22Rv1 (cell line): Measurements from ENCODE around the gene PRR19.

Experiments used
- H3K27ac ChIP-seq: fragments of 450-650 bp; 2 replicates; pipeline ENCODE4 v1.5.1; 2017
- ZFX ChIP-seq: fragments of 450-650 bp; IDR thresholded peaks from 2 replicates; pipeline ENCODE4 v1.6.1; 2017; ENCODE audit warnings: antibody characterized with exemption, borderline replicate concordance
- TF ChIP-seq, protein P1 (sequence below): fragments of 450-650 bp; IDR thresholded peaks from 2 replicates; pipeline ENCODE4 v1.5.1; 2017; ENCODE audit warnings: mild to moderate bottlenecking

The PRR19 gene

DNA sequence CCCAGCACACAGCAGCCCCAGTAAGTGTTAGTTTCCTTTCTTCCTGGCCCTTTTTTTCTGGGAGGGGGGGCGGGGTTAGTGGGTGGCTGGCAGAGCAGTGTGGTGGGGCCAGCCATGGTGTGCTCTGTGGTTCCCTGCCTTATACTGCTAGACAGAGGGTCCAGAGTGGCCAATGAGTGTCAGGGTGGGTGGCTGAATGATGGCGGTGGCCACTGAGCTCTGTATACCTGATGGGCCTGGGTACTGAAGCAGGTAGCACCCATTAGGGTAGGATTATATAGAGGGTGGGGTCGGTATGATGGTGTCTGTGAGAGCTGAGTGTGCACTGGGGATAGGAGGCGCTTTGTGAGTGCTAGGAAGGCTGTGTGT is 19.1 kb upstream of the PRR19 start:
- TF ChIP-seq, protein P1, sequence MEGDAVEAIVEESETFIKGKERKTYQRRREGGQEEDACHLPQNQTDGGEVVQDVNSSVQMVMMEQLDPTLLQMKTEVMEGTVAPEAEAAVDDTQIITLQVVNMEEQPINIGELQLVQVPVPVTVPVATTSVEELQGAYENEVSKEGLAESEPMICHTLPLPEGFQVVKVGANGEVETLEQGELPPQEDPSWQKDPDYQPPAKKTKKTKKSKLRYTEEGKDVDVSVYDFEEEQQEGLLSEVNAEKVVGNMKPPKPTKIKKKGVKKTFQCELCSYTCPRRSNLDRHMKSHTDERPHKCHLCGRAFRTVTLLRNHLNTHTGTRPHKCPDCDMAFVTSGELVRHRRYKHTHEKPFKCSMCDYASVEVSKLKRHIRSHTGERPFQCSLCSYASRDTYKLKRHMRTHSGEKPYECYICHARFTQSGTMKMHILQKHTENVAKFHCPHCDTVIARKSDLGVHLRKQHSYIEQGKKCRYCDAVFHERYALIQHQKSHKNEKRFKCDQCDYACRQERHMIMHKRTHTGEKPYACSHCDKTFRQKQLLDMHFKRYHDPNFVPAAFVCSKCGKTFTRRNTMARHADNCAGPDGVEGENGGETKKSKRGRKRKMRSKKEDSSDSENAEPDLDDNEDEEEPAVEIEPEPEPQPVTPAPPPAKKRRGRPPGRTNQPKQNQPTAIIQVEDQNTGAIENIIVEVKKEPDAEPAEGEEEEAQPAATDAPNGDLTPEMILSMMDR: no peak
- no peak for TF ChIP-seq ZFX
- peak overlapping the region; percentile 89 for H3K27ac ChIP-seq

DNA sequence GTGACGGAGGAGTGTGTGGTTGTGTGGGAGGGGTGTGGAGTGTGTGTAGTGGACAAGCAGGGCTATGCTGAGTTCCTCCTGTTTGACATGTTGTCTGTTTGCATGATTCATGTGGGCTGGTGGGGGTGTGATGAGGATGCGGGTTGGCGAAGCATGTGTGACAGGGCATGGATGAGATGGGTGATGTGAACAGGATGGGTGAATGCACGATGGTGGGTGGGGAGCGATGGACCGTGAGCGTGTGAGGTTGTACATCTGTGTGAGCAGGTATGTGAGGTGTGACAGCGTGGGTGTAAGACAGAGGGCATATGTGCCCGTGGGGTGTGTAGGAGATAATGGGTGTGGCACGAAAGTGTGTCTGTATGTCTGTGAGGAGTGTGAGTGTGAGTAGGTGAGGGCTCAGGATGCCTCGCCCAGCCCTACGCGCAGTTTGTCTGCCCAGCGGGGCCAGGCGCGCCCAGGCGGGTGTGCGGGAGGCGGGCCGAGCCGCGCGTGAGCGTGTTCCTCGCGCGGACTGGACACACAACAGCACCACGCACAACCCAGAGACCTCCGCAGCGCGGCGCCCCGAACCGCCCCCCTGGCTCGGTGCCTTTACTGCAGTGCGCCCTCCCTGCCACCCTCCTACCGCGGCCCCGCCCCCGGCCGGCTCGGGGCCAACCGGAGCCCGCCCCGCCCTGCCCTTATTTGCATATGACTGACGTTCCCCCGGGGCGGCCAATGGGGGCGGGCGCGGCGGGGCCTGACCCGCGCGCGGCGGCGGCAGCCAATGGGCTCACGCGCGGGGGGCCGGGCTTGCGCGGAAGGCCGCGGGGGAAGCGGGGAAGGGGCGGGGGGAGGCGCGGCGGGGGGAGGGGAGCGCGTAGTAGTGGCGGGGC is 18.5 kb upstream of the PRR19 start:
- no peak for TF ChIP-seq ZFX
- TF ChIP-seq, protein P1: no peak
- H3K27ac ChIP-seq: peak overlapping the region; percentile 89

DNA sequence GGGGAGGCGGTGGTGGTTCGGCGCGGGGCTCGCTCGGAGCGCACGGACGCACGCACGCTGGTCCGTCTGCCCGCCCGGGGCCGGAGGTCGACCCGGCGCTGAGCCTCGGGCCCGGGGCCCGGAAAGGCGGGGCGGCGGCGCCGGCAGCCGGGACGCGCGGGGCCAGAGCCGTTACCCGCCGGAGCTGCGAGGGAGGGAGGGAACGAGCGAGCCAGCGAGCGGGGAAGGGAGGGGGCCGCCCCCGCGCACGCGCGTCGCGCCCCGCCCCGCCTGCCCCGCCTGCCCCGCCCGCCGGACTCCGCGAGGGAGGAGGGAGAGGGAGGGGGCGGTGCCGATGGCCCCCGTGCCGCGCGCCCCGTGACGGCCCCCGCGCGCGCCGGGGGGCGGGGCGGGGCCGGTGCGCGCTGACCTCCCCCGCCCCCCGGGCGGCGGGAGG is 17.8 kb upstream of the PRR19 start:
- no peak for TF ChIP-seq ZFX
- TF ChIP-seq, protein P1: no peak
- peak overlapping the region; percentile 89 for H3K27ac ChIP-seq

- H3K27ac ChIP-seq: peak overlapping the region; percentile 89
- TF ChIP-seq, protein P1: no peak
- no peak for TF ChIP-seq ZFX
These were observed 17.2 kb upstream of the PRR19 start for GRCh38 chr19:42284591-42285341.

DNA sequence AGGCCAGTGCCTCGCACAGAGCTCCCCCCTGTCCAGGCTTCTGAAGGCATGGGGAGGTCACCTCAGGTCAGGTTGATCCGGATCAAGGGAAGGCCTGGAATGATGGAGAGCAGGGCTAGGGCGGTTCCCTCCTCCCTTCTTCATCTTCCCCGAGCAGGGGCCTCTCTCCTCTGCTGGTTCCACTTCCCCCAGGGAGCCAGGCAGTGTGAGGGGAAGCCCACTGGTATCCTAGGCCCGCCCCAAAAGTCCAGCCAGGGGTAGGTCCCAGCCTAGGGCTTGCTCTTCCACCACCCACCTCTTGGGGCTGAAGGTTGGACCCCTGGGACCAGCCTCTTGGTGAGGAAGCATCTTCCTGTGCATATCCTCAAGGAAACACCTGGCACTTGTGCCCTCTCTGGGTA is 16.4 kb upstream of the PRR19 start:
- no peak for TF ChIP-seq ZFX
- TF ChIP-seq, protein P1: no peak
- peak overlapping the region; percentile 89 for H3K27ac ChIP-seq

- no peak for TF ChIP-seq ZFX
- TF ChIP-seq, protein P1: no peak
- H3K27ac ChIP-seq: peak overlapping the region; percentile 89
These were observed 16.0 kb upstream of the PRR19 start for GRCh38 chr19:42285988-42286348.
